Activated CD4-positive, alpha-beta memory T cell treated with anti-CD3 and anti-CD28 coated beads, Interleukin-2, amount 10 ng/mL, durations not matched to agents 7 days and 5 days (primary cell): ENCODE data around the gene CDC25A. TPM values are rescaled to one million over a fixed set of nuclear protein-coding genes. Genes with fewer than 3 reads are reported as not detected.
"Not testable (repeated sequence)": the region's sequence is repeated elsewhere in the genome, so short reads cannot be mapped to it uniquely, and the experiment has no call there.

ENCODE experiments used
- CTCF ChIA-PET: fragments of 350-600 bp; sonication (Branson Sonifier 250); formaldehyde crosslinking; loops from one replicate; lab custom pipeline; 2021; ENCODE audit warnings: antibody characterized with exemption, inconsistent platforms; lab: Charles Lee
- POLR2A ChIA-PET: fragments of 350-600 bp; sonication (Branson Sonifier 250); formaldehyde crosslinking; loops from one replicate; lab custom pipeline; 2021; ENCODE audit warnings: antibody characterized with exemption; lab: Charles Lee
- DNase-seq: peaks from one replicate; pipeline ENCODE4 v3.0.0-alpha.2; 2020
- H3K27ac Mint-ChIP-seq: one replicate; pipeline ENCODE4 v1.8.0; 2021; ENCODE audit warnings: mild to moderate bottlenecking, mixed read lengths
- H3K27me3 Mint-ChIP-seq: one replicate; pipeline ENCODE4 v1.8.0; 2021; ENCODE audit warnings: mixed read lengths
- H3K36me3 Mint-ChIP-seq: one replicate; pipeline ENCODE4 v1.8.0; 2021; ENCODE audit warnings: low read depth, mixed read lengths
- H3K4me1 Mint-ChIP-seq: one replicate; pipeline ENCODE4 v1.8.0; 2021; ENCODE audit warnings: mixed read lengths
- H3K4me3 Mint-ChIP-seq: one replicate; pipeline ENCODE4 v1.8.0; 2021; ENCODE audit warnings: mild to moderate bottlenecking, mixed read lengths
- H3K9me3 Mint-ChIP-seq: one replicate; pipeline ENCODE4 v1.8.0; 2021; ENCODE audit warnings: mixed read lengths
- total RNA-seq, 2 experiments: library from RNA; stranded (reverse); gene quantifications; one replicate each; pipeline ENCODE4 v1.2.3, GENCODE V29; 2021

Gene CDC25A
- total RNA-seq, 2 experiments from 2014 or later: 19.6 to 20.1 TPM

DNA sequence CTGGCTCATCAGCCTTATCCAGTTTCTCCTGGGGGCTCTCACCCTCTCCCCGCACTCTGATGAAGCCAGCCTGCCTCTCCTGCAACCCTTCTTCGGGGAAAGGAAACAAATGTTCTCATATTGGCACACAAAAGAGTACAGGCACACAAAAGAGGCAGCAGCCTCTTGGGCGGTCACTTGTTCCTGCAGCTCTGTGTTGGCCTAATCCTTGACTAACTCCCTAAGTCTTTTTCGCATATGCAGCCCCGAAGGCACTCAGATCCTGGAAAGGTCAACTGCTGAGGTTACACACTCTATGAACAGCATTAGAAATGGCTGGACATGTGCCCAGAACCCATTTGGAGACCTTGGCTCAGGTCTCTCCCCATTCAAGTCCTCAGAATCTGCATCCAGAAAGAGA, 27.7 kb upstream of the CDC25A start:
- no peaks in the 10 kb centered on the region for H3K36me3 Mint-ChIP-seq

DNA sequence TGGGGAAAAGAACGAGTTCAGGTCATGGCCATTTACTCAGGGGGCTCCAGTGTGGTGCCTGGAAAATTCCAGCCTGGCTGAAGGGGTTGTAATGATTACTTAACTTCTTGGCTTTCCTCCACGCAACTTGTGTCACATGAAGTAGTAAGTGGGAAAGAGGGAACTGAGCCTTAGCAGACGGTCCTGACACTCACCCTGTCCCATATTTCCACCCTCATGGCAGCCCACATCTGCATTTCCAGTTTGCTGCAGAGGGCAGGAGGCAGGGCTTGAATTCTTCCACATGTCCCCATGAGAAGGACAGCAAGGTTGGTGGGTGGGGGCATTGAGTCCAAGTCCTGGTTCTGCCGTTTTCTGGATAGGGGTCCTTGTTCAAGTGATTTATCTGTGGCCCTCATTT, 27.2 kb upstream of the CDC25A start:
- no peaks in the 10 kb centered on the region for H3K4me1 Mint-ChIP-seq
- H3K4me3 Mint-ChIP-seq: no peak overlapping the region
- DNase-seq: no peak
- no peaks in the 10 kb centered on the region for H3K9me3 Mint-ChIP-seq
- POLR2A ChIA-PET: no interaction called here
- no peak overlapping the region for H3K27ac Mint-ChIP-seq
- CTCF ChIA-PET: no interaction called here
- no peaks in the 10 kb centered on the region for H3K36me3 Mint-ChIP-seq
- no peaks in the 10 kb centered on the region for H3K27me3 Mint-ChIP-seq

More for the DNA sequence above, 27.7 kb upstream of the CDC25A start:
- Mint-ChIP-seq H3K9me3 (no peaks in the 10 kb centered on the region), H3K27ac (no peak overlapping the region), H3K4me3 (no peak overlapping the region), H3K27me3 (no peaks in the 10 kb centered on the region), H3K4me1 (no peaks in the 10 kb centered on the region)
- no peak for DNase-seq
- ChIA-PET CTCF (no interaction called here), POLR2A (no interaction called here)

GRCh38 chr3:48215019-48215418, 26.8 kb upstream of the CDC25A start:
- Mint-ChIP-seq H3K9me3 (no peaks in the 10 kb centered on the region), H3K4me3 (no peak overlapping the region), H3K27ac (no peak overlapping the region), H3K27me3 (no peaks in the 10 kb centered on the region), H3K4me1 (no peaks in the 10 kb centered on the region), H3K36me3 (no peaks in the 10 kb centered on the region)
- no peak for DNase-seq
- CTCF ChIA-PET: no interaction called here
- POLR2A ChIA-PET: no interaction called here

- H3K27me3 Mint-ChIP-seq: no peaks in the 10 kb centered on the region
- ChIA-PET CTCF (no interaction called here), POLR2A (no interaction called here)
- no peak overlapping the region for H3K4me3 Mint-ChIP-seq
- no peaks in the 10 kb centered on the region for H3K9me3 Mint-ChIP-seq
- H3K4me1 Mint-ChIP-seq: no peaks in the 10 kb centered on the region
- H3K36me3 Mint-ChIP-seq: no peaks in the 10 kb centered on the region
- no peak for DNase-seq
- no peak overlapping the region for H3K27ac Mint-ChIP-seq
Observed at GRCh38 chr3:48214225-48214624, 26.0 kb upstream of the CDC25A start.

- H3K9me3 Mint-ChIP-seq, H3K27ac Mint-ChIP-seq, DNase-seq, CTCF ChIA-PET, H3K36me3 Mint-ChIP-seq, H3K27me3 Mint-ChIP-seq, POLR2A ChIA-PET, H3K4me1 Mint-ChIP-seq, H3K4me3 Mint-ChIP-seq: not testable (repeated sequence)
Observed at GRCh38 chr3:48211776-48212175, 23.6 kb upstream of the CDC25A start.

- H3K4me1 Mint-ChIP-seq, CTCF ChIA-PET, H3K4me3 Mint-ChIP-seq, H3K36me3 Mint-ChIP-seq, H3K27me3 Mint-ChIP-seq, H3K27ac Mint-ChIP-seq, DNase-seq, H3K9me3 Mint-ChIP-seq, POLR2A ChIA-PET: not testable (repeated sequence)
Observed at GRCh38 chr3:48210534-48210933, 22.3 kb upstream of the CDC25A start.

GRCh38 chr3:48209445-48209844, 21.2 kb upstream of the CDC25A start:
- Mint-ChIP-seq H3K27me3 (no peaks in the 10 kb centered on the region), H3K4me1 (no peaks in the 10 kb centered on the region), H3K36me3 (no peaks in the 10 kb centered on the region), H3K27ac (no peak overlapping the region), H3K9me3 (no peaks in the 10 kb centered on the region), H3K4me3 (no peak overlapping the region)
- CTCF ChIA-PET: no interaction called here
- no peak for DNase-seq
- POLR2A ChIA-PET: no interaction called here

GRCh38 chr3:48208076-48208475, 19.9 kb upstream of the CDC25A start:
- CTCF ChIA-PET: interaction anchor here (1.4 kb wide), 1 partner anchor 228 kb away, joined by 4 read pairs; no protein-coding TSS in a partner anchor
- H3K4me1 Mint-ChIP-seq: no peaks in the 10 kb centered on the region
- POLR2A ChIA-PET: no interaction called here

GRCh38 chr3:48202632-48203031, 14.4 kb upstream of the CDC25A start:
- Mint-ChIP-seq H3K27ac (no peak overlapping the region), H3K27me3 (no peaks in the 10 kb centered on the region), H3K4me3 (no peak overlapping the region), H3K4me1 (no peaks in the 10 kb centered on the region), H3K36me3 (no peaks in the 10 kb centered on the region), H3K9me3 (no peaks in the 10 kb centered on the region)
- POLR2A ChIA-PET: no interaction called here
- DNase-seq: no peak
- CTCF ChIA-PET: no interaction called here

More at GRCh38 chr3:48208076-48208475, 19.9 kb upstream of the CDC25A start:
- Mint-ChIP-seq H3K27me3 (no peaks in the 10 kb centered on the region), H3K27ac (no peak overlapping the region), H3K36me3 (no peaks in the 10 kb centered on the region), H3K9me3 (no peaks in the 10 kb centered on the region), H3K4me3 (no peak overlapping the region)
- no peak for DNase-seq

DNA sequence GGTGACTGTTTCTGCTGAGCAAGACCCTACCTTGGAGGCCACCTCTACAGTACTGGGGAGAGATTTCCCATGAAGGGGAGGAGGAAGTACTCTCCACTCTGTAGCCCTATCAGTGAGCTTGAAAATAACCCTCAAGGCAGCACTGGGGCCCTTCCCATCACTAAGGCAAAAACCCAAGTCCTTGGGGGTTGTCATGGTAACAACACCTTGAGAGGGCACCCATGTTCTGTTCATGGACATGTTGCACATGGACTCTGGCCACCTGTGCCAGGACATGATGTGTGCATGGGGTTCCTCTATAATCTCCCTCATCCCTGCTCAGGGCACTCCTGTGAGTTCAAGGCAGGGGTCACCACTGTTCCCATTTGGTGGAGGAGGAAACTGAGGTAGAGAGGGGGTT, 10.9 kb upstream of the CDC25A start:
- no peak for DNase-seq
- H3K9me3 Mint-ChIP-seq: no peaks in the 10 kb centered on the region
- ChIA-PET POLR2A (no interaction called here), CTCF (no interaction called here)
- no peak overlapping the region for H3K4me3 Mint-ChIP-seq
- no peak overlapping the region for H3K27ac Mint-ChIP-seq
- H3K36me3 Mint-ChIP-seq: no peaks in the 10 kb centered on the region
- H3K4me1 Mint-ChIP-seq: no peaks in the 10 kb centered on the region
- H3K27me3 Mint-ChIP-seq: no peaks in the 10 kb centered on the region

DNA sequence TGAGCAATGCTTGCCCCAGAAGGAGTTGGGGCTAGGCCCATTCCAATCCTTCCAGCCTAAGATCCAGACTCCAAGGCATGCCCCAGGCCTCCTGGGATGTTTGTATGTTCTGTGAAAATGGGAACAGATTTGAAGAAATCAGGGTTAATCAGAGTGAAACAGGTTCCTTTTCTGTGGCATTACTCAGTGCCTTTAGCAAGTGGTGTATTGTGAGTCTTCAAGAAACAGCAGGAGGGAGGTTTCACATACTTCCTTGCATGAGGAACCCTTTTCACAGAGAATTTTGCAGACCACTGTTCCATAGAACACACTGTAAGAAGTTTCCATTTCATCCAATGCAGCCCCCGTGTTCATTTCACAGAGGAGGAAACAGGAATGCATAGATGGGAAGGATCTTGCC, 8.4 kb upstream of the CDC25A start:
- ChIA-PET POLR2A (no interaction called here), CTCF (interaction anchor here (1.4 kb wide), 1 partner anchor 240 kb away, joined by 3 read pairs; no protein-coding TSS in a partner anchor)
- H3K9me3 Mint-ChIP-seq: no peaks in the 10 kb centered on the region
- H3K27me3 Mint-ChIP-seq: no peaks in the 10 kb centered on the region
- no peaks in the 10 kb centered on the region for H3K4me1 Mint-ChIP-seq
- DNase-seq: no peak
- no peak overlapping the region for H3K27ac Mint-ChIP-seq
- H3K36me3 Mint-ChIP-seq: no peaks in the 10 kb centered on the region
- H3K4me3 Mint-ChIP-seq: no peak overlapping the region

- no peak overlapping the region for H3K27ac Mint-ChIP-seq
Observed at GRCh38 chr3:48194446-48195071, 6.3 kb upstream of the CDC25A start.

DNA sequence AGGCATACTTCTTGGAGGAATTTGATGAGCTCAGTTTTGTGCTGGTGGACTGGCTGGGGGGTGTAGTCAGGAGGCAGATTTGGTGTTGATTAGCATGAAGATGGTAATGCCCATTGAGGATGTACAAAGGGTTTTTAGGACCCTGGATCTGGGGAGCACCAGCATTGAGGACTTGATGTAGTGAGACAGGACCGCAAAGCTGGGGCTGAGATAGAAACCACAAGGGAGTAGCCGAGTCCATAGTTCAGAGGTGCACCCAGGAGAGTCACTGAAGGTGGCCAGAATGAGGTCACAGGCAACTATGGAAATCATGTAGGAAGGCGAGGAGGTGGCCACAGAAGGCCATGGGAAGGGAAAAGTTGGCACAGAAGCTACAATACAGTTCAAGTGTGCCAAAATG, 2.7 kb upstream of the CDC25A start:
- H3K27ac Mint-ChIP-seq: no peak overlapping the region
- POLR2A ChIA-PET: no interaction called here
- H3K27me3 Mint-ChIP-seq: no peaks in the 10 kb centered on the region
- H3K4me1 Mint-ChIP-seq: peaks cover 24% of the 10 kb centered on the region
- no peak overlapping the region for H3K4me3 Mint-ChIP-seq
- CTCF ChIA-PET: interaction anchor here (0.8 to 2.1 kb wide), 3 partner anchors 110 to 245 kb away, joined by 3 to 8 read pairs (median 3); no protein-coding TSS in a partner anchor
- H3K9me3 Mint-ChIP-seq: no peaks in the 10 kb centered on the region
- no peak for DNase-seq
- H3K36me3 Mint-ChIP-seq: peaks cover 15% of the 10 kb centered on the region

More at GRCh38 chr3:48194446-48195071, 6.3 kb upstream of the CDC25A start:
- peaks cover 1% of the 10 kb centered on the region for H3K4me1 Mint-ChIP-seq
- H3K36me3 Mint-ChIP-seq: no peaks in the 10 kb centered on the region
- no peak overlapping the region for H3K4me3 Mint-ChIP-seq
- no peaks in the 10 kb centered on the region for H3K9me3 Mint-ChIP-seq
- CTCF ChIA-PET: interaction anchor here (0.7 to 2.3 kb wide), 10 partner anchors 40 to 545 kb away, joined by 3 to 31 read pairs (median 4); partner anchors contain the start of gene ZNF589
- H3K27me3 Mint-ChIP-seq: no peaks in the 10 kb centered on the region
- POLR2A ChIA-PET: no interaction called here
- peak; percentile 35 for DNase-seq

- no peaks in the 10 kb centered on the region for H3K27me3 Mint-ChIP-seq
- H3K4me3 Mint-ChIP-seq: no peak overlapping the region
- POLR2A ChIA-PET: interaction anchor here (1.3 to 2.4 kb wide), 4 partner anchors 12 to 284 kb away, joined by 4 to 20 read pairs (median 6); partner anchors contain the start of gene ZNF589
- DNase-seq: no peak
- H3K9me3 Mint-ChIP-seq: no peaks in the 10 kb centered on the region
- H3K36me3 Mint-ChIP-seq: peaks cover 28% of the 10 kb centered on the region
- H3K27ac Mint-ChIP-seq: no peak overlapping the region
- CTCF ChIA-PET: interaction anchor here (1.2 to 2.1 kb wide), 4 partner anchors 52 to 364 kb away, joined by 3 to 9 read pairs (median 6); partner anchors contain the start of gene ZNF589
- H3K4me1 Mint-ChIP-seq: peaks cover 38% of the 10 kb centered on the region
Observed at GRCh38 chr3:48189321-48189720, 1.1 kb upstream of the CDC25A start.
